Measurements from ENCODE around the gene FGD3. TPM values are rescaled to one million over a fixed set of nuclear protein-coding genes. Genes with fewer than 3 reads are reported as not detected.
"Not testable (repeated sequence)": the region's sequence is repeated elsewhere in the genome, so short reads cannot be mapped to it uniquely, and the experiment has no call there.

FGD3 gene
- total RNA-seq, 3 donors from 2014 or later (not counting 1 experiment from before 2014, with no cell fraction given): 133 to 204 (median 193) TPM

DNA sequence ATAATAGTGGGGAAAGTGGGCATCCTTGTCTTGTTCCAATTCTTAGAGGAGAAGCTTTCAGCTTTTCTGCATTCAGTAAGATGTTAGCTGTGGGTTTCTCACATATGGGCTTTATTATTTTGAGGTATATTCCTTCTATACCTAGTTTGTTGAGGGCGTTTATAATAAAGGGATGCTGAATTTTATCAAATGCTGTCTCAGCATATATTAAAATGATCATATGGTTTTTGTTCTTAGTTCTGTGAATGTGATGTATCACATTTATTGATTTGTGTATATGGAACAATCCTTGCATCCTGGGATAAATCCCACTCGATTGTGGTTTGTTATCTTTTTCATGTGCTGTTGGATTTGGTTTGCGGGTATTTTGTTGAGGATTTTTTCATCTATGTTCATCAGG, 43.1 kb downstream of the FGD3 start:
- Histone ChIP-seq H3K36me3 (ENCODE audit: control insufficient read depth, insufficient read depth, low read length) (peaks cover 22% of the 10 kb centered on the region), H3K27ac (ENCODE audit: low read length) (no peak overlapping the region), H3K4me3 (ENCODE audit: low read length) (no peak overlapping the region), H3K27me3 (ENCODE audit: control insufficient read depth, insufficient read depth, low read length) (no peaks in the 10 kb centered on the region), H3K4me1 (ENCODE audit: control insufficient read depth, insufficient read depth, low read length) (peaks cover 39% of the 10 kb centered on the region), H3K9me3 (ENCODE audit: control insufficient read depth, insufficient read depth, low read length) (no peaks in the 10 kb centered on the region)
- Mint-ChIP-seq H3K4me1 (peaks cover 94 to 95% of the 10 kb centered on the region in 2 donors), H3K4me3 (peak overlapping the region; percentile 14), H3K27ac (peak overlapping the region; percentile 67 to 78), H3K36me3 (no peaks in the 10 kb centered on the region), H3K9me3 (no peaks in the 10 kb centered on the region), H3K27me3 (ENCODE audit: low read depth in 2 of 2) (no peaks in the 10 kb centered on the region)
- WGBS (ENCODE audit: insufficient coverage): 82% methylated on average over 3 of the region's 3 CpGs
- TF ChIP-seq, protein P1, sequence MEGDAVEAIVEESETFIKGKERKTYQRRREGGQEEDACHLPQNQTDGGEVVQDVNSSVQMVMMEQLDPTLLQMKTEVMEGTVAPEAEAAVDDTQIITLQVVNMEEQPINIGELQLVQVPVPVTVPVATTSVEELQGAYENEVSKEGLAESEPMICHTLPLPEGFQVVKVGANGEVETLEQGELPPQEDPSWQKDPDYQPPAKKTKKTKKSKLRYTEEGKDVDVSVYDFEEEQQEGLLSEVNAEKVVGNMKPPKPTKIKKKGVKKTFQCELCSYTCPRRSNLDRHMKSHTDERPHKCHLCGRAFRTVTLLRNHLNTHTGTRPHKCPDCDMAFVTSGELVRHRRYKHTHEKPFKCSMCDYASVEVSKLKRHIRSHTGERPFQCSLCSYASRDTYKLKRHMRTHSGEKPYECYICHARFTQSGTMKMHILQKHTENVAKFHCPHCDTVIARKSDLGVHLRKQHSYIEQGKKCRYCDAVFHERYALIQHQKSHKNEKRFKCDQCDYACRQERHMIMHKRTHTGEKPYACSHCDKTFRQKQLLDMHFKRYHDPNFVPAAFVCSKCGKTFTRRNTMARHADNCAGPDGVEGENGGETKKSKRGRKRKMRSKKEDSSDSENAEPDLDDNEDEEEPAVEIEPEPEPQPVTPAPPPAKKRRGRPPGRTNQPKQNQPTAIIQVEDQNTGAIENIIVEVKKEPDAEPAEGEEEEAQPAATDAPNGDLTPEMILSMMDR (IDR thresholded peaks at IDR 0.05): no peak
- ATAC-seq (no peak), DNase-seq (no peak)
- intact Hi-C loops (cut with micrococcal nuclease): no loop called here

DNA sequence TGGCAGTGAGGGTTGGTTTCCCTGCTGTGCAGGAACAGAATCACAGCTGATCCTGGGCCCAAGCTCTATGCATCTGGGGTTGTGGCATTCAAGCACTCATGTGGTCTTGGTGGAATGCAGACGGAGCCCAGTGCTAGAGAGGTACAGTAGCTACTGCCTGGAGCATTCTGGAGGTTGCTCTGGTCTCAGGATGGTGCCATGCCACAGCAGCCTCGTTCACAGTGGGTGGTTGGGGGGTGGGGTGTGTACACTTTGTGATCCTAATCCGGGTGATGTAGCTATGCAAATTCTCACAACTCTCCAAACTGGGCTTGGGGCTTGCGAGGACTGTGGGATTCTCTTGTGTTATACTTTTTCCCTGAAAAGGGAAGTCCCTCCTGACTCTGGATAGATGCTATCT, 45.2 kb downstream of the FGD3 start:
- peak overlapping the region; percentile 7 for H3K4me3 Mint-ChIP-seq
- H3K36me3 Mint-ChIP-seq: no peaks in the 10 kb centered on the region
- peak in 2 of 3 donors; percentile 21 to 38 for ATAC-seq
- WGBS (ENCODE audit: insufficient coverage): 78% methylated on average over 2 of the region's 4 CpGs
- H3K27me3 Mint-ChIP-seq (ENCODE audit: low read depth in 2 of 2): no peaks in the 10 kb centered on the region
- H3K27ac Mint-ChIP-seq: peak overlapping the region; percentile 67 to 78
- H3K9me3 Mint-ChIP-seq: no peaks in the 10 kb centered on the region
- intact Hi-C loops (cut with micrococcal nuclease): no loop called here
- peaks cover 19% of the 10 kb centered on the region for H3K4me1 ChIP-seq (ENCODE audit: control insufficient read depth, insufficient read depth, low read length)
- H3K27me3 ChIP-seq (ENCODE audit: control insufficient read depth, insufficient read depth, low read length): no peaks in the 10 kb centered on the region
- TF ChIP-seq, protein P1 (IDR thresholded peaks at IDR 0.05): no peak
- no peak overlapping the region for H3K27ac ChIP-seq (ENCODE audit: low read length)
- no peak for DNase-seq
- no peaks in the 10 kb centered on the region for H3K9me3 ChIP-seq (ENCODE audit: control insufficient read depth, insufficient read depth, low read length)
- no peak overlapping the region for H3K4me3 ChIP-seq (ENCODE audit: low read length)
- peaks cover 93 to 95% of the 10 kb centered on the region in 2 donors for H3K4me1 Mint-ChIP-seq
- H3K36me3 ChIP-seq (ENCODE audit: control insufficient read depth, insufficient read depth, low read length): peaks cover 6% of the 10 kb centered on the region

DNA sequence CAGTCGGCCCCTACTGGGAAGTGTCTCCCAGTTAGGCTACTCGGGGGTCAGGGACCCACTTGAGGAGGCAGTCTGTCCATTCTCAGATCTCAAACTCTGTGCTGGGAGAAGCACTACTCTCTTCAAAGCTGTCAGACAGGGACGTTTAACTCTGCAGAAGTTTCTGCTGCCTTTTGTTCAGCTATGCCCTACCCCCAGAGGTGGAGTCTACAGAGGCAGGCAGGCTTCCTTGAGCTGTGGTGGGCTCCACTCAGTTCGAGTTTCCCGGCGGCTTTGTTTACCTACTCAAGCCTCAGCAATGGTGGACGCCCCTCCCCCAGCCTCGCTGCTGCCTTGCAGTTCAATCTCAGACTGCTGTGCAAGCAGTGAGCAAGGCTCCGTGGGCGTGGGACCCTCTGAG, 51.5 kb downstream of the FGD3 start:
- H3K36me3 Mint-ChIP-seq; DNase-seq; H3K27me3 Mint-ChIP-seq (ENCODE audit: low read depth in 2 of 2); intact Hi-C loops (cut with micrococcal nuclease); H3K4me3 Mint-ChIP-seq; H3K27me3 ChIP-seq (ENCODE audit: control insufficient read depth, insufficient read depth, low read length); H3K9me3 Mint-ChIP-seq; H3K4me3 ChIP-seq (ENCODE audit: low read length); H3K27ac ChIP-seq (ENCODE audit: low read length); ATAC-seq; H3K9me3 ChIP-seq (ENCODE audit: control insufficient read depth, insufficient read depth, low read length): not testable (repeated sequence)
- H3K4me1 ChIP-seq (ENCODE audit: control insufficient read depth, insufficient read depth, low read length): peaks cover 16% of the 10 kb centered on the region
- Mint-ChIP-seq H3K4me1 (peaks cover 84 to 87% of the 10 kb centered on the region in 2 donors), H3K27ac (peak overlapping the region; percentile 72 to 86)
- peaks cover 21% of the 10 kb centered on the region for H3K36me3 ChIP-seq (ENCODE audit: control insufficient read depth, insufficient read depth, low read length)
- WGBS (ENCODE audit: insufficient coverage): 96% methylated on average over 10 of the region's 10 CpGs

DNA sequence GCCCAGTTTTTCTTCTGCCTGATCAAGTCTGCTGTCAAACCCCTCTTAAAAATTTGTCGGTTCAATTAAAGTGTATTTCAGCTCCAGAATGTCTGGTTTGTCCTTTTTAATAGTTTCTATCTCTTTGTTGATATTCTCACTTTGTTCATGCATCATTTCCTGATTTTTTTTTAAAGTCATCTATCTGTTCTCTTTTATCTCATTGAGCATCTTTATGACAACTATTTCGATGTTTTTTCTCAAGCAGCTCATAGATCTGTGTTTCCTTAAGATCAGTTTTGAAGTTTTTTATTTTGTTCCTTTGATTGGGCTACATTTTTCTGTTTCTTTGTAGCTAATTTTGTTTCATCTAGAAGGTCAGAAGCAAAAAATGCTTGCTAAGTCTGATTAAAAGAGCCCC, 53.7 kb downstream of the FGD3 start:
- DNase-seq (peak in 1 of 2 donors; percentile 48), ATAC-seq (peak in 1 of 3 donors; percentile 29)
- H3K27me3 ChIP-seq (ENCODE audit: control insufficient read depth, insufficient read depth, low read length): no peaks in the 10 kb centered on the region
- intact Hi-C loops (cut with micrococcal nuclease): no loop called here
- peaks cover 10% of the 10 kb centered on the region for H3K36me3 Mint-ChIP-seq
- TF ChIP-seq, protein P1 (IDR thresholded peaks at IDR 0.05): no peak
- H3K4me3 ChIP-seq (ENCODE audit: low read length): no peak overlapping the region
- H3K27me3 Mint-ChIP-seq (ENCODE audit: low read depth in 2 of 2): no peaks in the 10 kb centered on the region
- no peaks in the 10 kb centered on the region for H3K9me3 ChIP-seq (ENCODE audit: control insufficient read depth, insufficient read depth, low read length)
- H3K27ac Mint-ChIP-seq: peak overlapping the region; percentile 71 to 86
- peak overlapping the region; percentile 64 for H3K4me3 Mint-ChIP-seq
- peaks cover 73 to 79% of the 10 kb centered on the region in 2 donors for H3K4me1 Mint-ChIP-seq
- 13% methylated on average over 1 of the region's 2 CpGs for WGBS (ENCODE audit: insufficient coverage)
- H3K27ac ChIP-seq (ENCODE audit: low read length): peak overlapping the region; percentile 19
- H3K9me3 Mint-ChIP-seq: peaks cover 0 to 3% of the 10 kb centered on the region in 2 donors
- peaks cover 40% of the 10 kb centered on the region for H3K36me3 ChIP-seq (ENCODE audit: control insufficient read depth, insufficient read depth, low read length)
- peaks cover 20% of the 10 kb centered on the region for H3K4me1 ChIP-seq (ENCODE audit: control insufficient read depth, insufficient read depth, low read length)

Data from natural killer cell (primary cell).